Mucosa of descending colon (tissue), 3 donors: ENCODE data around the gene LARGE1. TPM values are rescaled to one million over a fixed set of nuclear protein-coding genes. Genes with fewer than 3 reads are reported as not detected.

Experiments used
- ATAC-seq: fragments of 200-7000 bp; cut with Tn5 transposase; one replicate; pipeline ENCODE4 v1.9.1; 2020; ENCODE audit warnings: mild to moderate bottlenecking, moderate library complexity
- DNase-seq, 3 donors: peaks; one replicate each; pipeline ENCODE4 v3.0.0-alpha.2; 2020
- H3K36me3 ChIP-seq: fragments of 200-600 bp; one replicate; pipeline ENCODE4 v1.8.0; 2021; ENCODE audit warnings: low read depth, mild to moderate bottlenecking
- H3K4me1 ChIP-seq: fragments of 200-600 bp; one replicate; pipeline ENCODE4 v1.8.0; 2021; ENCODE audit warnings: low read depth, mild to moderate bottlenecking
- H3K4me3 ChIP-seq: fragments of 200-600 bp; one replicate; pipeline ENCODE4 v1.8.0; 2021; ENCODE audit warnings: mild to moderate bottlenecking
- H3K9me3 ChIP-seq: fragments of 200-600 bp; one replicate; pipeline ENCODE4 v1.8.0; 2021; ENCODE audit warnings: mild to moderate bottlenecking
- intact Hi-C, 2 donors: fragments of 100-400 bp; cut with DNase I in 1 of 2; cut with micrococcal nuclease in 1 of 2; formaldehyde crosslinking; loops; one replicate each; pipeline versions ENCODE4 v1.11.0 to v1.11.1; 2022; cut with DNase I, micrococcal nuclease
- total RNA-seq, 3 donors: library from RNA; stranded (reverse); fragmentation: NEBNext Ultra II Directional in 2 of 3; extraction: Animal tissue kit (Norgen Biotek cat#: 25700) in 2 of 3; gene quantifications; one replicate each; pipeline versions ENCODE4 v1.2.1 to v1.2.4, GENCODE V29; 2021 to 2023
- TF ChIP-seq, protein P1 (sequence below): fragments of 200-600 bp; IDR thresholded peaks from one replicate; pipeline ENCODE4 v1.8.0; 2022; ENCODE audit warnings: antibody characterized with exemption, mild to moderate bottlenecking
- donor health status: DM: no; HTN: no; CAD: no; lungs with moderate emphysema.
- donor health status: DM: no; HTN: no; CAD: no.
- donor health status: DM: no; HTN: yes; CAD: no.

LARGE1 gene
- total RNA-seq, 3 donors from 2014 or later, result 29.3 to 93.8 (median 67.7) TPM

DNA sequence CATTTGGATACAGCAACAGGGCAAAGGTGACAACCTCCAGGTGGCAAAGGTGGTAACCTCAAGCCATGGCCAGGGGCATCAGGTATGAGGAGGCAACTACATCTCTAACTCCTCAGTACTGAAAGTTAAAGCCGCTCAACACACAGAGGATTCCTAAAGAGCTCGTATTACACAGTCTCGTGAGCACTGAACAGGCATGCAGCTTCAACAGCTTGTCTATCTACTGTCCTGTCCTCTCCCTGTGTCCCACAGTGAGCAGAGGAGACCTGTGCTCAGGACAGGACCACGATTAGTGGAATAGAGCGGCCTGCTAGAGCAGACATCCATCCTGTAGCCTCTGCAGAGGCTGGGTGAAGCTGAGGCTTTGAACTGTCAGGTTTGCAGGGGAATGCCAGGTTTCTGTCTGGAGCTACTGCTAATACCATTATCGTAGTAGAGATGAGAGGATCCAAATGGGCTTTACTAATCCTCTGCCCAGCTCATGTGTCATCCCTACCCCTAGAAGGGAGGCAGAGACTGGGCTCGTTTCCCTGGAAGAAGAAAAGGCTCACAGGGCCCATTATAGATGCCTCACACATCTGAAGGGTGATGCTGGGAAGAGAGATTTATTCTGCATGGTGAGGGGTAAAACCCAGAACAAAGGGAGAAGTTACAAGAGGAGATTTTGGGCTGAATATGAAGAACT, 415.2 kb downstream of the LARGE1 start:
- no peaks in the 10 kb centered on the region for H3K9me3 ChIP-seq
- no peak overlapping the region for H3K4me3 ChIP-seq
- no peak for ATAC-seq
- H3K4me1 ChIP-seq, result no peaks in the 10 kb centered on the region
- TF ChIP-seq, protein P1, sequence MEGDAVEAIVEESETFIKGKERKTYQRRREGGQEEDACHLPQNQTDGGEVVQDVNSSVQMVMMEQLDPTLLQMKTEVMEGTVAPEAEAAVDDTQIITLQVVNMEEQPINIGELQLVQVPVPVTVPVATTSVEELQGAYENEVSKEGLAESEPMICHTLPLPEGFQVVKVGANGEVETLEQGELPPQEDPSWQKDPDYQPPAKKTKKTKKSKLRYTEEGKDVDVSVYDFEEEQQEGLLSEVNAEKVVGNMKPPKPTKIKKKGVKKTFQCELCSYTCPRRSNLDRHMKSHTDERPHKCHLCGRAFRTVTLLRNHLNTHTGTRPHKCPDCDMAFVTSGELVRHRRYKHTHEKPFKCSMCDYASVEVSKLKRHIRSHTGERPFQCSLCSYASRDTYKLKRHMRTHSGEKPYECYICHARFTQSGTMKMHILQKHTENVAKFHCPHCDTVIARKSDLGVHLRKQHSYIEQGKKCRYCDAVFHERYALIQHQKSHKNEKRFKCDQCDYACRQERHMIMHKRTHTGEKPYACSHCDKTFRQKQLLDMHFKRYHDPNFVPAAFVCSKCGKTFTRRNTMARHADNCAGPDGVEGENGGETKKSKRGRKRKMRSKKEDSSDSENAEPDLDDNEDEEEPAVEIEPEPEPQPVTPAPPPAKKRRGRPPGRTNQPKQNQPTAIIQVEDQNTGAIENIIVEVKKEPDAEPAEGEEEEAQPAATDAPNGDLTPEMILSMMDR, result no peak
- intact Hi-C loops, result no loop called here
- no peaks in the 10 kb centered on the region for H3K36me3 ChIP-seq
- DNase-seq, result no peak

DNA sequence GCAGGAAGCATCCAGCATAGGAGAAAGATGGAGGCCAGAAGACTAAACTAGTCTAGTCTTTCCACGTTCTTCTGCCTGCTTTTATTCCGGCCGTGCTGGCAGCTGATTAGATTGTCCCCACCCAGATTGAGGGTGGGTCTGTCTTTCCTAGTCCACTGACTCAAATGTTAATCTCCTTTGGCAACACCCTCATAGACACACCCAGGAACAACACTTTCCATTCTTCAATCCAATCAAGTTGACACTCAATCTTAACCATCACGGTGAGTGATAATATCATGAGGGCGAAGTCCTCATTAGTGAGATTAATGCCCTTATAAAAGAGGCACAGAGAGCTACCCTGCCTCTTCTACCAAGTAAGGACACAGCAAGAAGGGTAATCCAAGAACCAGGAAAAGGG, 424.2 kb downstream of the LARGE1 start:
- no peak for DNase-seq
- no peaks in the 10 kb centered on the region for H3K4me1 ChIP-seq
- intact Hi-C loops, result no loop called here
- no peaks in the 10 kb centered on the region for H3K36me3 ChIP-seq
- no peak for ATAC-seq
- TF ChIP-seq, protein P1, result no peak
- no peak overlapping the region for H3K4me3 ChIP-seq
- H3K9me3 ChIP-seq, result no peaks in the 10 kb centered on the region

DNA sequence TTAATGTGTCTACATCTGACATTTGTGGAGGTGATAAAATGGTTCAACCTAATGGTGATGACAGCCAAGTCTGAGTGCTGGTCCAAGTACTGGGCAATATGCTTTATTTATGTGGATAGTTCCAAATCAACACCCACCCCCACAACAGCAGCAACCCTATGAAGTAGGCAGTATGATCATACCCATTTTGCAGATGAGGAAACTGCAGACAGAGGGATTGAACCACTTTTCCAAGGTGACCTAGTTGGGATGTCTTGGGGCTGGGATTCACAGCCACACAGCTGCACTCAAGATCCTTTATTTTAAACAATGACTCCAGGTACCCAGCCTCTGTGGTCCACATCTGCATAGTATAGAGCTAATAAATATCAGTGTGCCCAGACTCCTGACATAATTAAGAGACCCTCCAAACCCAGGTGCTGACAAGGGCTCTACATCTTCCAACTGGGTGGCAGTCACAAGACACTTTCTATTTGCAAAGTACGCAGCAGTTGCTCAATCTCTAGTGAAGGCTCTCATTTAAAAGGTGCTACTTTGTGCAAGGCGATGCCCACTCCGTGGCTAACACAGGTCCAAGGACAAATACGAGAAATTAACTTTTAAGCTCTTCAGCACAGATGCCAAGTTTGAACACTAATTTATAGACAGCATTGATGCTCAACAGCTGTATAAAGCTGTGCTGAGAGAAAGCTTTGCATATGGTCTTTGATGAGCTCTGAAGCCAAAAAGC, 426.6 kb downstream of the LARGE1 start:
- H3K4me1 ChIP-seq, result no peaks in the 10 kb centered on the region
- DNase-seq, result no peak
- H3K4me3 ChIP-seq, result no peak overlapping the region
- H3K9me3 ChIP-seq, result no peaks in the 10 kb centered on the region
- no peak for ATAC-seq
- TF ChIP-seq, protein P1, result no peak
- no peaks in the 10 kb centered on the region for H3K36me3 ChIP-seq
- intact Hi-C loops, result no loop called here

DNA sequence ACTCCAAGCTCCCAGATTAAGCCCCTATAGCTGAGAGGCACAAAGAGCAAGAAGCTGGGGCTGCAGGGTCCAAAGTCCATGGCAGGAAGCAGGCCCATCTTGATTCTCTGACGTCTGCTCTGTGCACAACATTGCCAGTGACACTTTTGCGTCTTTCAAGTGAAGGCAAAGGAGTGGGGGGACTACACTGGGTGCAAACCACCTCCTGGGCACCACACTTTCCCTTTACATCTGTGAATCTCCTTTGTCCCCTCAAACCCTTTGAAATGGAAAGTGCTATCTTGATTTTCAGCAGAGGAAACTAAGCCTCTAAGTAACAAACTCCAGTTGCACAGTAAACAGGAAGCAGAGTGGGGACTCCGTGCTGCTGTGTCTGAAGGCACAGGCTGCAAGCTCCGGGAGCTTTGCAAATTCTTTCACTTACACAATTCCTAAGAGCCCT, 428.0 kb downstream of the LARGE1 start:
- TF ChIP-seq, protein P1, result no peak
- H3K4me1 ChIP-seq, result no peaks in the 10 kb centered on the region
- DNase-seq (no peak), ATAC-seq (no peak)
- no peak overlapping the region for H3K4me3 ChIP-seq
- no peaks in the 10 kb centered on the region for H3K36me3 ChIP-seq
- H3K9me3 ChIP-seq, result no peaks in the 10 kb centered on the region
- intact Hi-C loops, result no loop called here

DNA sequence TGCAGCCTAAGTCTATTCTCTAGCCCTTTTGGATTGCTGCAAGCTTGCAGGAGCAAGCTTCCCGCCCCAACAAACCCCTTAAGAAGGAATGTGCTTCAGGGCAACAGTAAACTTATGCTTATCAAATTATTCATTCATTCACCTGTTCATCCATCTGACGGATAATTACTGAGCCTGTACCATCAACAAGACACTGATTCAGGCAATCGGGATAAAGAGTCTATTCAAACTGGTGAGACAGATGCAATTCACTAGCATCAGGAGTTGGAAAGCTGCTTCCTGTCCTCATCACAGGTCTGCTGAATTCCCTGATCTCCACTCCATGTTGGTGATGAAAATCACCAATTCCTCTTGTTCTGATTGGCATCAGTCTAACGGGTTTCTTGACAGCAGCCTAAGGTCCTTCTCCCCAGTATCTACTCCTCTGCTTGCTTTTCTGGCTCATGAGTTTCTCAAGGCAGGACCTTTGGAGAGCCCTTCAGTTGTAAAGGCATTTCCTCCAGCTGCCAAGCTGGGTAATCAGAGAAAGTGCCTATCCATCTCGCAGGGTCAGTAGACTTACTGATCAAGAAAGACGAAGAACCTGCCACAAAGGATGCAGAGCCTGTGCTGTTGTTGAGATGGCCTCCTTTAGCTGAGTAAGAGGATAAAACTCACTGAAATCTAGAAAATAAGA, 433.1 kb downstream of the LARGE1 start:
- intact Hi-C loops, result no loop called here
- no peak for DNase-seq
- no peak for ATAC-seq
- Histone ChIP-seq H3K4me3 (no peak overlapping the region), H3K9me3 (no peaks in the 10 kb centered on the region), H3K4me1 (no peaks in the 10 kb centered on the region), H3K36me3 (no peaks in the 10 kb centered on the region)
- TF ChIP-seq, protein P1, result no peak
